HG02885 (cell line): Measurements from ENCODE around the gene APOBEC2.
A peak's percentile ranks its signal among the peaks of the same experiment; 100 is the strongest.
"Not testable (repeated sequence)": the region's sequence is repeated elsewhere in the genome, so short reads cannot be mapped to it uniquely, and the experiment has no call there.

Experiments used
- ATAC-seq: cut with Tn5 transposase; IDR thresholded peaks from one replicate; pipeline ENCODE4 v1.9.1; 2021; ENCODE audit warnings: mild to moderate bottlenecking; ENCODE audit not compliant: unreplicated experiment, poor library complexity

The APOBEC2 gene

GRCh38 chr6:41053041-41053440 lies at the start of gene APOBEC2:
Gene APOBEC2 (plus strand): TSS chr6:41053202. CDS start chr6:41053348, 146 bp downstream.
- ATAC-seq, result no peak

GRCh38 chr6:41006217-41006616 lies 46.8 kb upstream of the APOBEC2 start:
- peak; percentile 62 for ATAC-seq

- not testable (repeated sequence) for ATAC-seq
Observed at GRCh38 chr6:41006980-41007379, 46.0 kb upstream of the APOBEC2 start.

GRCh38 chr6:41008011-41008410 lies 45.0 kb upstream of the APOBEC2 start:
- ATAC-seq, result no peak

- no peak for ATAC-seq
Observed at GRCh38 chr6:41009669-41010068, 43.3 kb upstream of the APOBEC2 start.

- no peak for ATAC-seq
Observed at GRCh38 chr6:41011673-41012072, 41.3 kb upstream of the APOBEC2 start.

GRCh38 chr6:41013466-41014153 lies 39.4 kb upstream of the APOBEC2 start:
- ATAC-seq, result no peak

- ATAC-seq, result no peak
Observed at GRCh38 chr6:41014780-41015179, 38.2 kb upstream of the APOBEC2 start.

- ATAC-seq, result not testable (repeated sequence)
Observed at GRCh38 chr6:41015860-41016259, 37.1 kb upstream of the APOBEC2 start.

GRCh38 chr6:41017663-41018062 lies 35.3 kb upstream of the APOBEC2 start:
- ATAC-seq, result no peak

GRCh38 chr6:41021832-41022231 lies 31.2 kb upstream of the APOBEC2 start:
- no peak for ATAC-seq

GRCh38 chr6:41022294-41022693 lies 30.7 kb upstream of the APOBEC2 start:
- no peak for ATAC-seq

- ATAC-seq, result no peak
Observed at GRCh38 chr6:41023114-41023513, 29.9 kb upstream of the APOBEC2 start.

- no peak for ATAC-seq
Observed at GRCh38 chr6:41025966-41026530, 27.0 kb upstream of the APOBEC2 start.

- no peak for ATAC-seq
Observed at GRCh38 chr6:41027241-41027640, 25.8 kb upstream of the APOBEC2 start.

GRCh38 chr6:41027799-41028560 lies 25.0 kb upstream of the APOBEC2 start:
- peak; percentile 89 for ATAC-seq

- ATAC-seq, result peak; percentile 53
Observed at GRCh38 chr6:41028561-41029412, 24.2 kb upstream of the APOBEC2 start.

- no peak for ATAC-seq
Observed at GRCh38 chr6:41032830-41033229, 20.2 kb upstream of the APOBEC2 start.

- ATAC-seq, result no peak
Observed at GRCh38 chr6:41033776-41034175, 19.2 kb upstream of the APOBEC2 start.

- ATAC-seq, result no peak
Observed at GRCh38 chr6:41036186-41036585, 16.8 kb upstream of the APOBEC2 start.
